GM23338 (cell line): ENCODE results near the gene NRP1. TPM values are rescaled to one million over a fixed set of nuclear protein-coding genes. Genes with fewer than 3 reads are reported as not detected.

ENCODE experiments used
- ATAC-seq: fragments of 200-7000 bp; cut with Tn5 transposase; 3 replicates; pipeline ENCODE4 v1.9.1; 2020
- DNase-seq: peaks from one replicate; pipeline ENCODE4 v3.0.0-alpha.2; 2015; ENCODE audit warnings: low spot score
- H2AFZ ChIP-seq: fragments of 200-600 bp; sonication (generic); 2 replicates; pipeline ENCODE4 v1.8.0; 2016; ENCODE audit warnings: antibody characterized with exemption, mild to moderate bottlenecking, moderate library complexity
- H3F3A ChIP-seq: fragments of 200-600 bp; sonication (generic); replicated peaks from 2 replicates; pipeline ENCODE4 v1.8.0; 2017; ENCODE audit warnings: antibody characterized with exemption, mixed run types, low read depth
- H3K27ac ChIP-seq: fragments of 200-600 bp; sonication (generic); 2 replicates; pipeline ENCODE4 v1.6.1; 2016; ENCODE audit warnings: low read depth
- H3K27me3 ChIP-seq: fragments of 200-600 bp; sonication (generic); 2 replicates; pipeline ENCODE4 v1.8.0; 2016; ENCODE audit warnings: mild to moderate bottlenecking, mixed run types, moderate library complexity; ENCODE audit not compliant: insufficient read depth
- H3K36me3 ChIP-seq: fragments of 200-600 bp; sonication (generic); 2 replicates; pipeline ENCODE4 v1.8.0; 2016; ENCODE audit warnings: mild to moderate bottlenecking; ENCODE audit not compliant: insufficient read depth
- H3K4me1 ChIP-seq: fragments of 200-600 bp; sonication (generic); 2 replicates; pipeline ENCODE4 v1.8.0; 2016; ENCODE audit warnings: mild to moderate bottlenecking, moderate library complexity; ENCODE audit not compliant: insufficient read depth
- H3K4me2 ChIP-seq: fragments of 200-600 bp; sonication (generic); 2 replicates; pipeline ENCODE4 v1.7.1; 2017; ENCODE audit warnings: mixed run types
- H3K4me3 ChIP-seq: fragments of 200-600 bp; sonication (generic); 2 replicates; pipeline ENCODE4 v1.6.1; 2016; ENCODE audit warnings: mixed run types
- H3K79me2 ChIP-seq: fragments of 200-600 bp; sonication (generic); replicated peaks from 2 replicates; pipeline ENCODE4 v1.8.0; 2017; ENCODE audit warnings: mild to moderate bottlenecking; ENCODE audit not compliant: insufficient read depth
- H3K9me2 ChIP-seq: fragments of 200-600 bp; sonication (generic); 2 replicates; pipeline ENCODE4 v1.8.0; 2017; ENCODE audit not compliant: insufficient read depth
- H4K20me1 ChIP-seq: fragments of 200-600 bp; sonication (generic); replicated peaks from 2 replicates; pipeline ENCODE4 v1.8.0; 2017; ENCODE audit warnings: mild to moderate bottlenecking; ENCODE audit not compliant: insufficient read depth
- H3K27ac Mint-ChIP-seq: 2 replicates; pipeline ENCODE4 v1.8.0; 2020; ENCODE audit warnings: inconsistent platforms, mild to moderate bottlenecking, moderate library complexity, mixed read lengths
- H3K27me3 Mint-ChIP-seq: 3 replicates; pipeline ENCODE4 v1.8.0; 2022; ENCODE audit warnings: low read depth, mild to moderate bottlenecking, moderate library complexity, mixed read lengths, inconsistent platforms; ENCODE audit not compliant: insufficient read depth, poor library complexity
- H3K36me3 Mint-ChIP-seq: 3 replicates; pipeline ENCODE4 v1.8.0; 2021; ENCODE audit warnings: low read depth, mild to moderate bottlenecking, inconsistent platforms, moderate library complexity, mixed read lengths
- H3K4me1 Mint-ChIP-seq: 3 replicates; pipeline ENCODE4 v1.8.0; 2020; ENCODE audit warnings: mild to moderate bottlenecking, inconsistent platforms, mixed read lengths
- H3K4me3 Mint-ChIP-seq: 3 replicates; pipeline ENCODE4 v1.8.0; 2021; ENCODE audit warnings: moderate library complexity, mild to moderate bottlenecking, inconsistent platforms, mixed read lengths
- H3K9me3 Mint-ChIP-seq: 3 replicates; pipeline ENCODE4 v1.8.0; 2020; ENCODE audit warnings: moderate library complexity, mild to moderate bottlenecking, inconsistent platforms, mixed read lengths
- CREB1 ChIP-seq: fragments of 250-450 bp; sonication (Bioruptor Pico); IDR thresholded peaks from 2 replicates; pipeline ENCODE4 v1.5.0; 2020; ENCODE audit warnings: low read depth, mild to moderate bottlenecking, moderate library complexity
- CTCF ChIP-seq, 2 experiments: fragments of 200-600 bp in 1 of 2; sonication (generic) in 1 of 2; conservative IDR thresholded peaks; 2 replicates each; pipeline versions ENCODE4 v1.5.1 to v1.6.1; 2016 to 2017; ENCODE audit warnings: antibody characterized with exemption in 2 of 2, low read depth in 2 of 2, mild to moderate bottlenecking in 2 of 2, moderate library complexity in 1 of 2
- ETS1 ChIP-seq: IDR thresholded peaks from 2 replicates; pipeline ENCODE4 v1.6.1; 2016; ENCODE audit warnings: antibody characterized with exemption
- EZH2 ChIP-seq: fragments of 200-600 bp; sonication (generic); IDR thresholded peaks from one replicate; pipeline ENCODE4 v1.8.0; 2017; ENCODE audit warnings: antibody characterized with exemption, mild to moderate bottlenecking, low read depth; ENCODE audit not compliant: unreplicated experiment
- EZH2phosphoT487 ChIP-seq: fragments of 200-600 bp; sonication (generic); IDR thresholded peaks from one replicate; pipeline ENCODE4 v1.8.1; 2018; ENCODE audit warnings: antibody characterized with exemption; ENCODE audit not compliant: unreplicated experiment
- JUNB ChIP-seq: IDR thresholded peaks from one replicate; pipeline ENCODE4 v1.6.1; 2016; ENCODE audit warnings: antibody characterized with exemption; ENCODE audit not compliant: unreplicated experiment
- NANOG ChIP-seq: IDR thresholded peaks from 2 replicates; pipeline ENCODE4 v1.6.1; 2016; ENCODE audit warnings: antibody characterized with exemption, borderline replicate concordance
- POLR2AphosphoS5 ChIP-seq: IDR thresholded peaks from 2 replicates; pipeline ENCODE4 v1.6.1; 2016; ENCODE audit warnings: antibody characterized with exemption, low read depth
- REST ChIP-seq: IDR thresholded peaks from one replicate; pipeline ENCODE4 v1.6.1; 2018; ENCODE audit warnings: antibody characterized with exemption; ENCODE audit not compliant: unreplicated experiment
- STAT1 ChIP-seq: IDR thresholded peaks from one replicate; pipeline ENCODE4 v1.6.1; 2016; ENCODE audit warnings: antibody characterized with exemption; ENCODE audit not compliant: unreplicated experiment
- ZNF114 ChIP-seq: fragments of 250-450 bp; sonication (Bioruptor Pico); IDR thresholded peaks from 2 replicates; pipeline ENCODE4 v1.5.0; 2020; ENCODE audit warnings: mild to moderate bottlenecking, moderate library complexity
- ZNF331 ChIP-seq: fragments of 250-450 bp; sonication (Bioruptor Pico); IDR thresholded peaks from 2 replicates; pipeline ENCODE4 v1.5.0; 2020; ENCODE audit warnings: low read depth, mild to moderate bottlenecking, moderate library complexity
- ZNF462 ChIP-seq: fragments of 250-450 bp; sonication (Bioruptor Pico); IDR thresholded peaks from 2 replicates; pipeline ENCODE4 v1.5.0; 2020; ENCODE audit warnings: mild to moderate bottlenecking, moderate library complexity
- polyA plus RNA-seq: library from polyadenylated mRNA; unstranded; fragments of >200 nt; fragmentation: Nextera tagmentation; extraction: Ambion mirVana; gene quantifications from 2 replicates; pipeline ENCODE4 v1.2.1, GENCODE V29; 2016
- total RNA-seq: library from RNA; depleted of rRNA; stranded (reverse); fragments of >200 nt; shearing (Covaris generic); gene quantifications from 2 replicates; pipeline ENCODE4 v1.2.3, GENCODE V29; 2014

The NRP1 gene
- total and polyA plus RNA-seq, 2 experiments from 2014 or later: 2.9 to 3.5 TPM

GRCh38 chr10:33265621-33266020, 68.8 kb downstream of the NRP1 start:
- TF ChIP-seq NANOG (no peak), STAT1 (no peak), EZH2phosphoT487 (no peak), ZNF114 (CRISPR knock-in tag) (no peak), ZNF462 (CRISPR knock-in tag) (no peak), CREB1 (CRISPR knock-in tag) (no peak), EZH2 (no peak), ZNF331 (CRISPR knock-in tag) (no peak), REST (no peak), ETS1 (no peak), JUNB (no peak), CTCF (conservative IDR thresholded peaks at IDR 0.05; ENCODE audit: low read depth in 2 of 2) (no peak), POLR2AphosphoS5 (no peak)
- Histone ChIP-seq H2AFZ (no peak overlapping the region), H3K79me2 (no peaks in the 10 kb centered on the region), H3K36me3 (no peaks in the 10 kb centered on the region), H3K4me3 (no peak overlapping the region), H3K27me3 (no peaks in the 10 kb centered on the region), H3K4me2 (no peak overlapping the region), H3K4me1 (no peaks in the 10 kb centered on the region), H3K27ac (no peak overlapping the region), H3F3A (no peaks in the 10 kb centered on the region), H3K9me2 (0 out of 2 replicates have a peak, but pooled peaks cover 6% of the 10 kb centered on the region), H4K20me1 (no peaks in the 10 kb centered on the region)
- no peak for ATAC-seq
- DNase-seq: no peak
- no peaks in the 10 kb centered on the region for H3K9me3 Mint-ChIP-seq
- peaks cover 3% of the 10 kb centered on the region; the same call in 2 of the 3 replicates for H3K4me1 Mint-ChIP-seq
- H3K27ac Mint-ChIP-seq: no peak overlapping the region
- no peak overlapping the region for H3K4me3 Mint-ChIP-seq
- H3K36me3 Mint-ChIP-seq: no peaks in the 10 kb centered on the region
- no peaks in the 10 kb centered on the region for H3K27me3 Mint-ChIP-seq
